HepG2 (cell line): ENCODE data around the gene KCNT2. TPM values are rescaled to one million over a fixed set of nuclear protein-coding genes. Genes with fewer than 3 reads are reported as not detected.

Source experiments
- ATAC-seq: fragments of 200-7000 bp; cut with Tn5 transposase; 3 replicates; pipeline ENCODE4 v1.9.1; 2020; ENCODE audit warnings: mild to moderate bottlenecking, moderate library complexity
- BruUV-seq: library from RNA; stranded (reverse); fragments of 400-500 nt; replicated peaks from 2 replicates; lab custom pipeline; 2021; lab: Mats Ljungman, UMichigan
- CTCF ChIA-PET: fragments of 300-600 bp; formaldehyde crosslinking; extraction: SDS; loops from one replicate; lab custom pipeline; 2021; ENCODE audit warnings: low total read pairs, inconsistent platforms, low intra/inter-chr PET ratio; lab: Yijun Ruan, JAX
- POLR2A ChIA-PET: fragments of 350-600 bp; sonication (Branson Sonifier 250); formaldehyde crosslinking; loops from one replicate; lab custom pipeline; 2020; ENCODE audit warnings: antibody characterized with exemption, inconsistent platforms; lab: Yijun Ruan, JAX
- DNase-seq: peaks from one replicate; pipeline ENCODE4 v3.0.0-alpha.2; 2015; ENCODE audit warnings: low spot score
- FAIRE-seq: peaks from 3 replicates; lab custom pipeline; 2011; peaks lifted over from hg19 to GRCh38; lab: Jason Lieb, UNC
- H2AFZ ChIP-seq: one replicate; pipeline ENCODE4 v1.6.1; 2011; ENCODE audit warnings: low read length, inconsistent platforms
- H3K27ac ChIP-seq: fragments of 300-600 bp; 3 replicates; pipeline ENCODE4 v1.8.0; 2011; ENCODE audit warnings: mixed run types, mild to moderate bottlenecking, mixed read lengths, low read length, inconsistent platforms; ENCODE audit not compliant: insufficient read depth; ENCODE audit errors: extremely low read length
- H3K27me3 ChIP-seq, 2 experiments: fragments of 200-600 bp in 1 of 2; 2 replicates in 1 of 2; 3 replicates in 1 of 2; pipeline versions ENCODE4 v1.6.0 to v1.8.0; 2011; ENCODE audit warnings: low read length in 2 of 2, mild to moderate bottlenecking in 2 of 2, moderate library complexity in 2 of 2, inconsistent platforms in 1 of 2; ENCODE audit not compliant: insufficient read depth in 2 of 2, control insufficient read depth in 1 of 2
- H3K36me3 ChIP-seq, 2 experiments: fragments of 200-600 bp in 1 of 2; replicated peaks in 1 of 2; 2 replicates in 1 of 2; 3 replicates in 1 of 2; pipeline versions ENCODE4 v1.5.1 to v1.8.0; 2011; ENCODE audit warnings: low read length in 2 of 2, inconsistent platforms in 1 of 2; ENCODE audit not compliant: insufficient read depth in 2 of 2, control insufficient read depth in 1 of 2
- H3K4me1 ChIP-seq: 2 replicates; pipeline ENCODE4 v1.5.1; 2012; ENCODE audit warnings: low read length, inconsistent platforms; ENCODE audit not compliant: insufficient read depth
- H3K4me2 ChIP-seq: 2 replicates; pipeline ENCODE4 v1.6.0; 2011; ENCODE audit warnings: low read depth, low read length, inconsistent platforms
- H3K4me3 ChIP-seq, 3 experiments: fragments of 200-600 bp in 1 of 3; sonication (generic), shearing (Covaris generic) in 1 of 3; replicated peaks in 1 of 3; 2 replicates each; pipeline ENCODE4 v1.5.1; 2011 to 2016; ENCODE audit warnings: low read length in 3 of 3, inconsistent platforms in 2 of 3, low read depth in 2 of 3, mild to moderate bottlenecking in 2 of 3, control low read depth in 1 of 3, mixed read lengths in 1 of 3; ENCODE audit not compliant: insufficient read depth in 1 of 3
- H3K79me2 ChIP-seq: one replicate; pipeline ENCODE4 v1.6.1; 2011; ENCODE audit warnings: low read length, inconsistent platforms; ENCODE audit not compliant: insufficient read depth
- H3K9ac ChIP-seq: 2 replicates; pipeline ENCODE4 v1.6.0; 2011; ENCODE audit warnings: mild to moderate bottlenecking, low read depth, low read length, inconsistent platforms; ENCODE audit not compliant: insufficient read depth
- H3K9me3 ChIP-seq: 2 replicates; pipeline ENCODE4 v1.5.1; 2012; ENCODE audit warnings: mild to moderate bottlenecking, low read length
- H4K20me1 ChIP-seq: 2 replicates; pipeline ENCODE4 v1.6.0; 2011; ENCODE audit warnings: inconsistent platforms, mild to moderate bottlenecking, low read length, moderate library complexity; ENCODE audit not compliant: insufficient read depth
- ARID3A ChIP-seq: IDR thresholded peaks from 2 replicates; pipeline ENCODE4 v1.6.1; 2012; ENCODE audit warnings: low read depth, low read length, improper control_type of control experiment
- CBFB ChIP-seq: sonication (generic); formaldehyde crosslinking; IDR thresholded peaks from 2 replicates; pipeline ENCODE4 v1.4.0; 2020; ENCODE audit warnings: missing genetic modification reagents
- CENPT ChIP-seq: sonication (generic); formaldehyde crosslinking; IDR thresholded peaks from 2 replicates; pipeline ENCODE4 v1.8.0; 2022; ENCODE audit warnings: low read depth, mild to moderate bottlenecking, moderate library complexity, missing genetic modification reagents
- FLYWCH1 ChIP-seq: sonication (generic); formaldehyde crosslinking; IDR thresholded peaks from 2 replicates; pipeline ENCODE4 v1.8.1; 2023; ENCODE audit warnings: mild to moderate bottlenecking, missing genetic modification reagents
- HOXD1 ChIP-seq: sonication (generic); formaldehyde crosslinking; IDR thresholded peaks from 2 replicates; pipeline ENCODE4 v1.5.0; 2020; ENCODE audit warnings: missing genetic modification reagents
- RFX1 ChIP-seq: fragments of 450-650 bp; IDR thresholded peaks from 2 replicates; pipeline ENCODE4 v1.6.1; 2017
- SRF ChIP-seq: IDR thresholded peaks from 2 replicates; pipeline ENCODE4 v1.6.1; 2011; ENCODE audit warnings: mild to moderate bottlenecking, low read depth, low read length, moderate library complexity
- ZNF17 ChIP-seq: sonication (generic); formaldehyde crosslinking; IDR thresholded peaks from 2 replicates; pipeline ENCODE4 v1.5.0; 2020; ENCODE audit warnings: mild to moderate bottlenecking, missing genetic modification reagents
- ZNF629 ChIP-seq: sonication (generic); formaldehyde crosslinking; conservative IDR thresholded peaks from 2 replicates; pipeline ENCODE4 v1.5.0; 2020; ENCODE audit warnings: missing genetic modification reagents
- ZNF639 ChIP-seq: conservative IDR thresholded peaks from 2 replicates; pipeline ENCODE4 v1.6.1; 2018; ENCODE audit warnings: missing genetic modification reagents
- in situ Hi-C: cut with HindIII; loops from 2 replicates; pipeline ENCODE4 v1.10.0; 2017; ENCODE audit warnings: low pct_unique_long_range_greater_than_20kb; ENCODE audit not compliant: extremely low pct_ligation_motif_present
- intact Hi-C: fragments of 100-400 bp; cut with micrococcal nuclease; formaldehyde crosslinking; loops from one replicate; pipeline ENCODE4 v1.10.0; 2022; ENCODE audit not compliant: unreplicated experiment
- polyA plus RNA-seq, 8 experiments: library from polyadenylated mRNA; depleted of rRNA in 3 of 8; stranded (reverse) in 7 of 8; unstranded in 1 of 8; fragments of >200 nt; fragmentation: Illumina TruSeq in 4 of 8; extraction: Trizol in 4 of 8; gene quantifications; 2 replicates each; pipeline versions ENCODE4 v1.2.1 to v1.2.3, GENCODE V29; 2011 to 2016; ENCODE audit warnings: low read depth in 4 of 8, missing spikeins in 1 of 8, mixed read lengths in 1 of 8; ENCODE audit not compliant: insufficient read depth in 1 of 8
- total RNA-seq, 5 experiments: library from RNA; depleted of rRNA; stranded (reverse); fragments of >200 nt; fragmentation: Illumina TruSeq; extraction: Trizol; gene quantifications; 2 replicates each; pipeline ENCODE4 v1.2.3, GENCODE V29; 2016; ENCODE audit warnings: low read depth in 1 of 5
- TF ChIP-seq, protein P1 (sequence below): sonication (generic); formaldehyde crosslinking; IDR thresholded peaks from 2 replicates; pipeline ENCODE4 v1.9.0; 2021; ENCODE audit warnings: missing genetic modification reagents, borderline replicate concordance

The KCNT2 gene
- total and polyA plus RNA-seq, 2 of the 13 experiments (the other 11 are each of a cell fraction or from before 2014, with no cell fraction given): not detected

- H4K20me1 ChIP-seq: no peaks in the 10 kb centered on the region
- no peak for ATAC-seq
- no peaks in the 10 kb centered on the region for H3K27me3 ChIP-seq
- H3K4me1 ChIP-seq: no peaks in the 10 kb centered on the region
- no peak overlapping the region for H2AFZ ChIP-seq
- intact Hi-C loops (no loop called here), in situ Hi-C loops (no loop called here)
- H3K36me3 ChIP-seq: no peaks in the 10 kb centered on the region
- no peak for DNase-seq
- TF ChIP-seq HOXD1 (CRISPR knock-in tag): no peak
- TF ChIP-seq ZNF17 (CRISPR knock-in tag): no peak
- TF ChIP-seq ZNF629 (CRISPR knock-in tag): no peak
- no peak for TF ChIP-seq FLYWCH1
- no peak for TF ChIP-seq ZNF639 (CRISPR knock-in tag)
- TF ChIP-seq ARID3A: no peak
- no peak for TF ChIP-seq SRF
- no peak for TF ChIP-seq RFX1
- TF ChIP-seq CBFB (CRISPR knock-in tag): no peak
- no peak for TF ChIP-seq CENPT (CRISPR knock-in tag)
- TF ChIP-seq, protein P1, sequence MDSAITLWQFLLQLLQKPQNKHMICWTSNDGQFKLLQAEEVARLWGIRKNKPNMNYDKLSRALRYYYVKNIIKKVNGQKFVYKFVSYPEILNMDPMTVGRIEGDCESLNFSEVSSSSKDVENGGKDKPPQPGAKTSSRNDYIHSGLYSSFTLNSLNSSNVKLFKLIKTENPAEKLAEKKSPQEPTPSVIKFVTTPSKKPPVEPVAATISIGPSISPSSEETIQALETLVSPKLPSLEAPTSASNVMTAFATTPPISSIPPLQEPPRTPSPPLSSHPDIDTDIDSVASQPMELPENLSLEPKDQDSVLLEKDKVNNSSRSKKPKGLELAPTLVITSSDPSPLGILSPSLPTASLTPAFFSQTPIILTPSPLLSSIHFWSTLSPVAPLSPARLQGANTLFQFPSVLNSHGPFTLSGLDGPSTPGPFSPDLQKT: no peak
- no peak for FAIRE-seq
- H3K9me3 ChIP-seq: peaks cover 38% of the 10 kb centered on the region
- H3K4me3 ChIP-seq: no peak overlapping the region
- ChIA-PET CTCF (no interaction called here), POLR2A (no interaction called here)
- BruUV-seq: no TSS peak
- H3K27ac ChIP-seq: no peak overlapping the region
- no peaks in the 10 kb centered on the region for H3K79me2 ChIP-seq
- H3K4me2 ChIP-seq: no peak overlapping the region
- no peak overlapping the region for H3K9ac ChIP-seq
These were observed 44.5 kb downstream of the KCNT2 start for GRCh38 chr1:196563768-196564167.
